Osteoblast (primary cell): ENCODE measurements around the gene SUPT6H. TPM values are rescaled to one million over a fixed set of nuclear protein-coding genes. Genes with fewer than 3 reads are reported as not detected.
A peak's percentile ranks its signal among the peaks of the same experiment; 100 is the strongest.
"Not testable (repeated sequence)": the region's sequence is repeated elsewhere in the genome, so short reads cannot be mapped to it uniquely, and the experiment has no call there.

Experiments
- DNase-seq: peaks from one replicate; pipeline ENCODE4 v3.0.0; 2011; ENCODE audit warnings: low spot score, mixed read lengths; ENCODE audit not compliant: insufficient read length; ENCODE audit errors: missing footprints
- H2AFZ ChIP-seq: 2 replicates; pipeline ENCODE4 v1.6.0; 2011; ENCODE audit warnings: mild to moderate bottlenecking, low read length
- H3K27ac ChIP-seq: 2 replicates; pipeline ENCODE4 v1.5.1; 2011; ENCODE audit warnings: mild to moderate bottlenecking, low read depth, low read length, moderate library complexity
- H3K27me3 ChIP-seq: 2 replicates; pipeline ENCODE4 v1.6.0; 2012; ENCODE audit warnings: mild to moderate bottlenecking, control low read depth, inconsistent platforms, low read length, moderate library complexity; ENCODE audit not compliant: insufficient read depth
- H3K36me3 ChIP-seq: 2 replicates; pipeline ENCODE4 v1.5.1; 2011; ENCODE audit warnings: mild to moderate bottlenecking, low read length, control low read depth, moderate library complexity; ENCODE audit not compliant: insufficient read depth
- H3K4me1 ChIP-seq: 2 replicates; pipeline ENCODE4 v1.5.1; 2011; ENCODE audit warnings: mild to moderate bottlenecking, low read length, control low read depth, moderate library complexity; ENCODE audit not compliant: insufficient read depth
- H3K4me2 ChIP-seq: 2 replicates; pipeline ENCODE4 v1.6.0; 2011; ENCODE audit warnings: mild to moderate bottlenecking, low read length; ENCODE audit not compliant: insufficient read depth
- H3K4me3 ChIP-seq: fragments of 200-600 bp; sonication (generic); 3 replicates; pipeline ENCODE4 v1.5.1; 2012; ENCODE audit warnings: mild to moderate bottlenecking, low read length, inconsistent platforms; ENCODE audit not compliant: insufficient read depth
- H3K79me2 ChIP-seq: 2 replicates; pipeline ENCODE4 v1.6.0; 2012; ENCODE audit warnings: mild to moderate bottlenecking, low read length, control low read depth, inconsistent platforms; ENCODE audit not compliant: insufficient read depth
- H3K9me3 ChIP-seq: 2 replicates; pipeline ENCODE4 v1.5.1; 2011; ENCODE audit warnings: low read depth, low read length, control low read depth
- H4K20me1 ChIP-seq: 2 replicates; pipeline ENCODE4 v1.6.0; 2012; ENCODE audit warnings: mild to moderate bottlenecking, low read length, control low read depth; ENCODE audit not compliant: insufficient read depth
- total RNA-seq: library from RNA; depleted of rRNA; stranded (reverse); fragments of >200 nt; gene quantifications from 2 replicates; pipeline ENCODE4 v1.2.3, GENCODE V29; 2012
- TF ChIP-seq, protein P1 (sequence below): IDR thresholded peaks from 2 replicates; pipeline ENCODE4 v1.5.1; 2011; ENCODE audit warnings: mild to moderate bottlenecking, low read depth, low read length, moderate library complexity; ENCODE audit errors: extremely low read depth

Gene SUPT6H
- total RNA-seq, 1 donor = 47.4 TPM

DNA sequence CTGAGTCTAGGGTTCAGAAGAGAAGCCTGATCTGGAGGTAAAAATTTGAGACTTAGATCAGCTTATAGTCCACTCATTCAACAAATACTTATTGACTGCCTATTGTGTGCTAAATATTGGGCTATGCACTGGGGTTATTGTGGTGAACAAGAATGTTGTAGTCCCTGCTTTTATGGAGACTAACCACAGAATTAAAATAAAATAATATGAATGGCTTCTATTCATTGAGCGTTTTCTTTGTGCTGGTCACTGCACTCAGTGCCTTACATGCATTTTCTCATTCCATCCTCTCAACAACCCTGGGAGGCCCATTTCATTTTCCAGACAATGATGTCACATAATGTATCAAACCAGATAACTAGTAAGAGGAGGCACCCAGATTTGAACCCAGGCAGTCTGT is 71.3 kb downstream of the SUPT6H start:
- no peaks in the 10 kb centered on the region for H3K27me3 ChIP-seq
- peaks cover 3% of the 10 kb centered on the region for H3K4me1 ChIP-seq
- no peak overlapping the region for H3K4me2 ChIP-seq
- no peaks in the 10 kb centered on the region for H3K36me3 ChIP-seq
- TF ChIP-seq, protein P1, sequence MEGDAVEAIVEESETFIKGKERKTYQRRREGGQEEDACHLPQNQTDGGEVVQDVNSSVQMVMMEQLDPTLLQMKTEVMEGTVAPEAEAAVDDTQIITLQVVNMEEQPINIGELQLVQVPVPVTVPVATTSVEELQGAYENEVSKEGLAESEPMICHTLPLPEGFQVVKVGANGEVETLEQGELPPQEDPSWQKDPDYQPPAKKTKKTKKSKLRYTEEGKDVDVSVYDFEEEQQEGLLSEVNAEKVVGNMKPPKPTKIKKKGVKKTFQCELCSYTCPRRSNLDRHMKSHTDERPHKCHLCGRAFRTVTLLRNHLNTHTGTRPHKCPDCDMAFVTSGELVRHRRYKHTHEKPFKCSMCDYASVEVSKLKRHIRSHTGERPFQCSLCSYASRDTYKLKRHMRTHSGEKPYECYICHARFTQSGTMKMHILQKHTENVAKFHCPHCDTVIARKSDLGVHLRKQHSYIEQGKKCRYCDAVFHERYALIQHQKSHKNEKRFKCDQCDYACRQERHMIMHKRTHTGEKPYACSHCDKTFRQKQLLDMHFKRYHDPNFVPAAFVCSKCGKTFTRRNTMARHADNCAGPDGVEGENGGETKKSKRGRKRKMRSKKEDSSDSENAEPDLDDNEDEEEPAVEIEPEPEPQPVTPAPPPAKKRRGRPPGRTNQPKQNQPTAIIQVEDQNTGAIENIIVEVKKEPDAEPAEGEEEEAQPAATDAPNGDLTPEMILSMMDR = no peak
- H4K20me1 ChIP-seq = no peaks in the 10 kb centered on the region
- no peak overlapping the region for H3K4me3 ChIP-seq
- H3K27ac ChIP-seq = no peak overlapping the region
- H3K9me3 ChIP-seq = no peaks in the 10 kb centered on the region
- H2AFZ ChIP-seq = no peak overlapping the region
- H3K79me2 ChIP-seq = no peaks in the 10 kb centered on the region
- DNase-seq = peak; percentile 31

GRCh38 chr17:28734712-28735241 is 72.8 kb downstream of the SUPT6H start:
- no peak overlapping the region for H3K27ac ChIP-seq
- no peaks in the 10 kb centered on the region for H3K36me3 ChIP-seq
- H3K4me2 ChIP-seq = no peak overlapping the region
- H3K79me2 ChIP-seq = no peaks in the 10 kb centered on the region
- DNase-seq = peak; percentile 59
- no peak overlapping the region for H3K4me3 ChIP-seq
- no peaks in the 10 kb centered on the region for H3K4me1 ChIP-seq
- no peaks in the 10 kb centered on the region for H3K9me3 ChIP-seq
- no peaks in the 10 kb centered on the region for H4K20me1 ChIP-seq
- no peaks in the 10 kb centered on the region for H3K27me3 ChIP-seq
- TF ChIP-seq, protein P1 = no peak
- no peak overlapping the region for H2AFZ ChIP-seq

- H2AFZ ChIP-seq = no peak overlapping the region
- H3K9me3 ChIP-seq = no peaks in the 10 kb centered on the region
- DNase-seq = peak; percentile 83
- no peak overlapping the region for H3K4me2 ChIP-seq
- TF ChIP-seq, protein P1 = no peak
- H4K20me1 ChIP-seq = no peaks in the 10 kb centered on the region
- H3K79me2 ChIP-seq = no peaks in the 10 kb centered on the region
- H3K27ac ChIP-seq = no peak overlapping the region
- no peak overlapping the region for H3K4me3 ChIP-seq
- H3K27me3 ChIP-seq = no peaks in the 10 kb centered on the region
- H3K4me1 ChIP-seq = no peaks in the 10 kb centered on the region
- no peaks in the 10 kb centered on the region for H3K36me3 ChIP-seq
Measured at GRCh38 chr17:28735242-28735722, 73.3 kb downstream of the SUPT6H start.

DNA sequence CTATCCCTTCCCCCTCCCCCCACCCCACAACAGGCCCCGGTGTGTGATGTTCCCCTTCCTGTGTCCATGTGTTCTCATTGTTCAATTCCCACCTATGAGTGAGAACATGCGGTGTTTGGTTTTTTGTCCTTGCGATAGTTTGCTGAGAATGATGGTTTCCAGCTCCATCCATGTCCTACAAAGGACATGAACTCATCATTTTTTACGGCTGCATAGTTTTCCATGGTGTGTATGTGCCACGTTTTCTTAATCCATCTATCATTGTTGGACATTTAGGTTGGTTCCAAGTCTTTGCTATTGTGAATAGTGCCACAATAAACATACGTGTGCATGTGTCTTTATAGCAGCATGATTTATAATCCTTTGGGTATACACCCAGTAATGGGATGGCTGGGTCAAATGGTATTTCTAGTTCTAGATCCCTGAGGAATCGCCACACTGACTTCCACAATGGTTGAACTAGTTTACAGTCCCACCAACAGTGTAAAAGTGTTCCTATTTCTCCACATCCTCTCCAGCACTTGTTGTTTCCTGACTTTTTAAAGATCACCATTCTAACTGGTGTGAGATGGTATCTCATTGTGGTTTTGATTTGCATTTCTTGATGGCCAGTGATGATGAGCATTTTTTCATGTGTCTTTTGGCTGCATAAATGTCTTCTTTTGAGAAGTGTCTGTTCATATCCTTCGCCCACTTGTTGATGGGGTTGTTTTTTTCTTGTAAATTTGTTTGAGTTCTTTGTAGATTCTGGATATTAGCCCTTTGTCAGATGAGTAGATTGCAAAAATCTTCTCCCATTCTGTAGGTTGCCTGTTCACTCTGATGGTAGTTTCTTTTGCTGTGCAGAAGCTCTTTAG is 74.1 kb downstream of the SUPT6H start:
- not testable (repeated sequence) for H3K27me3 ChIP-seq, H3K36me3 ChIP-seq, H3K4me2 ChIP-seq, H3K79me2 ChIP-seq, H2AFZ ChIP-seq, H3K4me1 ChIP-seq, H3K9me3 ChIP-seq, H3K27ac ChIP-seq, DNase-seq, H4K20me1 ChIP-seq, H3K4me3 ChIP-seq
